ENCODE results near the gene LPAR1.

- TF ChIP-seq CTCF (IDR thresholded peaks at IDR 0.05) (no peak), POLR2A (IDR thresholded peaks at IDR 0.05) (no peak), EP300 (IDR thresholded peaks at IDR 0.05) (no peak), POLR2AphosphoS5 (IDR thresholded peaks at IDR 0.05) (no peak)
Observed at GRCh38 chr9:110864011-110864410, 174.3 kb downstream of the LPAR1 start.
